ENCODE results near the gene KLHL26. TPM values are rescaled to one million over a fixed set of nuclear protein-coding genes. Genes with fewer than 3 reads are reported as not detected.

The KLHL26 gene
- total and polyA plus RNA-seq, 9 of the 15 experiments (the other 6 are each of a cell fraction or from before 2014, with no cell fraction given), result 0.13 to 13.3 (median 1.4) TPM

- TF ChIP-seq HINFP (tag; conservative IDR thresholded peaks at IDR 0.05; ENCODE audit: low read depth) (no peak), ZKSCAN1 (IDR thresholded peaks at IDR 0.05; ENCODE audit: low read depth, low read length) (peak; percentile 47; the same call in 1 of the 2 replicates), ZNF263 (CRISPR knock-in tag; IDR thresholded peaks at IDR 0.05; ENCODE audit: borderline replicate concordance) (no peak; the same call in 1 of the 2 replicates), ZNF740 (CRISPR knock-in tag; IDR thresholded peaks at IDR 0.05) (peak; percentile 88), ZNF740 (tag; IDR thresholded peaks at IDR 0.05) (no peak), ZNF445 (CRISPR knock-in tag; IDR thresholded peaks at IDR 0.05; ENCODE audit: low read depth) (no peak), RCOR1 (IDR thresholded peaks at IDR 0.05; ENCODE audit: borderline replicate concordance in 1 of 2, low read depth in 2 of 2, low read length in 2 of 2) (peak in 1 of 2 experiments; percentile 46; a peak in 2 of 4 replicates), PHF20 (IDR thresholded peaks at IDR 0.05; ENCODE audit: partially characterized antibody) (peak; percentile 82), SP2 (IDR thresholded peaks at IDR 0.05; ENCODE audit: extremely low read depth, low read depth, low read length, poor library complexity, severe bottlenecking) (peak; percentile 89), MEF2A (IDR thresholded peaks at IDR 0.05; ENCODE audit: control insufficient read depth, low read depth, low read length) (no peak), CBFA2T3 (IDR thresholded peaks at IDR 0.05) (no peak; the same call in 1 of the 2 replicates), CAMTA2 (CRISPR knock-in tag; conservative IDR thresholded peaks at IDR 0.05) (0 out of 2 replicates have a peak, but pooled peaks have one; percentile 60), PHB2 (IDR thresholded peaks at IDR 0.05; ENCODE audit: low read depth) (no peak), HDAC2 (IDR thresholded peaks at IDR 0.05) (no peak), SRF (CRISPR knock-in tag; IDR thresholded peaks at IDR 0.05) (peak in 1 of 2 experiments; percentile 63; a peak in 1 of 4 replicates), ZNF146 (CRISPR knock-in tag; IDR thresholded peaks at IDR 0.05; ENCODE audit: unreplicated experiment) (no peak), SLC30A9 (CRISPR knock-in tag; IDR thresholded peaks at IDR 0.05) (no peak), XRCC3 (IDR thresholded peaks at IDR 0.05) (no peak)
- TF ChIP-seq, protein P1, sequence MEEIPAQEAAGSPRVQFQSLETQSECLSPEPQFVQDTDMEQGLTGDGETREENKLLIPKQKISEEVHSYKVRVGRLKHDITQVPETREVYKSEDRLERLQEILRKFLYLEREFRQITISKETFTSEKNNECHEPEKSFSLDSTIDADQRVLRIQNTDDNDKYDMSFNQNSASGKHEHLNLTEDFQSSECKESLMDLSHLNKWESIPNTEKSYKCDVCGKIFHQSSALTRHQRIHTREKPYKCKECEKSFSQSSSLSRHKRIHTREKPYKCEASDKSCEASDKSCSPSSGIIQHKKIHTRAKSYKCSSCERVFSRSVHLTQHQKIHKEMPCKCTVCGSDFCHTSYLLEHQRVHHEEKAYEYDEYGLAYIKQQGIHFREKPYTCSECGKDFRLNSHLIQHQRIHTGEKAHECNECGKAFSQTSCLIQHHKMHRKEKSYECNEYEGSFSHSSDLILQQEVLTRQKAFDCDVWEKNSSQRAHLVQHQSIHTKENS (CRISPR knock-in tag; IDR thresholded peaks at IDR 0.05), result no peak
- TF ChIP-seq, protein P2, sequence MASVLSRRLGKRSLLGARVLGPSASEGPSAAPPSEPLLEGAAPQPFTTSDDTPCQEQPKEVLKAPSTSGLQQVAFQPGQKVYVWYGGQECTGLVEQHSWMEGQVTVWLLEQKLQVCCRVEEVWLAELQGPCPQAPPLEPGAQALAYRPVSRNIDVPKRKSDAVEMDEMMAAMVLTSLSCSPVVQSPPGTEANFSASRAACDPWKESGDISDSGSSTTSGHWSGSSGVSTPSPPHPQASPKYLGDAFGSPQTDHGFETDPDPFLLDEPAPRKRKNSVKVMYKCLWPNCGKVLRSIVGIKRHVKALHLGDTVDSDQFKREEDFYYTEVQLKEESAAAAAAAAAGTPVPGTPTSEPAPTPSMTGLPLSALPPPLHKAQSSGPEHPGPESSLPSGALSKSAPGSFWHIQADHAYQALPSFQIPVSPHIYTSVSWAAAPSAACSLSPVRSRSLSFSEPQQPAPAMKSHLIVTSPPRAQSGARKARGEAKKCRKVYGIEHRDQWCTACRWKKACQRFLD (CRISPR knock-in tag; IDR thresholded peaks at IDR 0.05), result no peak
- TF ChIP-seq, protein P3, sequence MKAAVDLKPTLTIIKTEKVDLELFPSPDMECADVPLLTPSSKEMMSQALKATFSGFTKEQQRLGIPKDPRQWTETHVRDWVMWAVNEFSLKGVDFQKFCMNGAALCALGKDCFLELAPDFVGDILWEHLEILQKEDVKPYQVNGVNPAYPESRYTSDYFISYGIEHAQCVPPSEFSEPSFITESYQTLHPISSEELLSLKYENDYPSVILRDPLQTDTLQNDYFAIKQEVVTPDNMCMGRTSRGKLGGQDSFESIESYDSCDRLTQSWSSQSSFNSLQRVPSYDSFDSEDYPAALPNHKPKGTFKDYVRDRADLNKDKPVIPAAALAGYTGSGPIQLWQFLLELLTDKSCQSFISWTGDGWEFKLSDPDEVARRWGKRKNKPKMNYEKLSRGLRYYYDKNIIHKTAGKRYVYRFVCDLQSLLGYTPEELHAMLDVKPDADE (conservative IDR thresholded peaks at IDR 0.05; ENCODE audit: control insufficient read depth, low read depth, low read length), result peak; percentile 14; the same call in 1 of the 2 replicates
Observed at GRCh38 chr19:18588611-18589379, 48.0 kb upstream of the KLHL26 start, which contains the start of gene REX1BD (continued).
